HG02884 (cell line): Measurements from ENCODE around the gene CHST11.
"Not testable (repeated sequence)": the region's sequence is repeated elsewhere in the genome, so short reads cannot be mapped to it uniquely, and the experiment has no call there.

Experiments
- ATAC-seq: cut with Tn5 transposase; IDR thresholded peaks from one replicate; pipeline ENCODE4 v1.9.1; 2021; ENCODE audit warnings: mild to moderate bottlenecking, moderate library complexity; ENCODE audit not compliant: unreplicated experiment

The CHST11 gene

GRCh38 chr12:104555648-104556047 lies 98.9 kb downstream of the CHST11 start:
- no peak for ATAC-seq

DNA sequence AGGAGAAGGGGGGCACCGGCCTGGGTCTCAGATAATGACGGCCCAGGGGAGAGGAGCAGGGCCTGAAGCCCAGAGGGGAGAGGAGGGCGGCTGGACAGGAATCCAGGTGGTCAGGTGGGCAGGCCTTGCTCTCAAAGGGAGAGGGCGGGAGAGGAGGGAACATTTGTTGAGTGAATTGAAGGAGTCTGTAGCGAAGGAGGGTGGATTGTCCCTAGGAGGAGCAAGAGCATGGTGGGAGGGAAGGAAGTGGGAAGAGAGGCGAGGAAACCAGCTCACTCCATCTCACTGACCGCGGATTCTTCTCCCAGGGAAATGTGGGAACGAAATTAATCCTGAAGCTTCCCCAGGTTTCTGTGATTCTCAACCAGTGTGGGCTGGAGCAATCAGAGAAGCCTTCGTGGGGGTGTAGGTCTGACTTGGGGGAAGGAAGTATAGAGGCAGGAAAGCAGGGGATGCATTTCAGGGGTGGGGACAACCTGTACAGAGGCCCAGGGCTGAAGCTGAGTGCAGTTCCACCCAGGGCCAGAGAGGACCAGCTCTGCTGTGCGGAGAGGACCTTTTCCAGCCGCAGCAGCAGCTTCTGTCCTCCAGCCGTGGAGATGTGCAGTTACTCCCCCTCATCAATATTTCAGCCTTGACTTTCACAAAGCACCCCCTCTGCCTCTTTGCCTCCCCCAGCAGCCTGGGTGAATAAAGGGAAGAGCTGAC lies 100.9 kb downstream of the CHST11 start:
- ATAC-seq, result no peak

DNA sequence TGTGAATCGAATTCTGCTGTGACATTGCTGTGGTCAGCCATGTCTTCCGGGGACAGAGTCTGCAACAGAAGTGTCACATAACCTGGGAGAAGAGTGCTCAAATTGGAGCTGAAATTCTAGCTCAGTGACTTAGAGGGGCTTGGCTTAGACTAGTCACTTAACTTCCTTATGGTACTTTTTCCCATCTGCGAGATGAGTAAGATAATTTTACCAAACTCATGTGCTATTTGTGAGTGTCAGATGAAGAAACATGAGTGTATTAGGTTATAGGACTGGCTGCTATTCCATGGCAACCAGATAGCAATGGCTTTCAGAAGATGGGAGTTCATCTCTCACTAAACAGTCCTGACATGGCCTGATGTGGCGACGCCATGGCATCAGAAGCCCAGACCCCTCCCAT lies 104.1 kb downstream of the CHST11 start:
- ATAC-seq, result no peak

DNA sequence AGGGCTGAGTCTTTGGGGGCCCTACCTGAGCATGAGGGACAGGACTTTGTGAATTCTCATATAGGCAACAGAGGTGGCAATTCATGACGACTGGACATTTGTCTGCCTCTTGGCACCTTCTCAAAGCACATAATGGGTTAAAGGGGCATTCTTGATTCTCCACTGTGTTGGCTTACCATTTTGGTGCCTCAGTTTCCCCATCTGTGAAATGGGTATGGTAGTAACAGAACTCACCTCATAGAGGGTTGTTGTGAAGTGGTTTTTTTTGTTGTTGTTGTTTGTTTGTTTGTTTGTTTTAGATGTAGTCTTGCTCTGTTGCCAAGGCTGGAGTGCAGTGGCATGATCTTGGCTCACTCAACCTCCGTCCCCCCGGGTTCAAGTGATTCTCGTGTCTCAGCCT lies 106.0 kb downstream of the CHST11 start:
- no peak for ATAC-seq

DNA sequence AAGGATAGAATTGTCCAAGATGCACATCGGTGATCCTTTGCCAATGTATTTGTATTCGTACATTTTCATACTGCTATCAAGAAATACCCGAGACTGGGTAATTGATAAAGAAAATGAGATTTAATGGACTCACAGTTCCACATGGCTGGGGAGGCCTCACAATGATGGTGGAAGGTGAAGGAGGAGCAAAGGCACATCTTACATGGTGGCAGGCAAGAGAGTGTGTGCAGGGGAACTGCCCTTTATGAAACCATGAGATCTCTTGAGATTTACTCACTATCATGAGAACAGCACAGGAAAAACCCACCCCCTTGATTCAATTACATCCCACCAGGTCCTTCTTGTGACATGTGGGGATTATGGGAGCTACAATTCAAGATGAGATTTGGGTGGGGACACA lies 107.9 kb downstream of the CHST11 start:
- ATAC-seq, result not testable (repeated sequence)

- no peak for ATAC-seq
Observed at GRCh38 chr12:104565606-104566243, 109.0 kb downstream of the CHST11 start.

- no peak for ATAC-seq
Observed at GRCh38 chr12:104566244-104566993, 109.7 kb downstream of the CHST11 start.

- no peak for ATAC-seq
Observed at GRCh38 chr12:104567832-104568486, 111.2 kb downstream of the CHST11 start.

GRCh38 chr12:104568487-104568868 lies 111.7 kb downstream of the CHST11 start:
- no peak for ATAC-seq

DNA sequence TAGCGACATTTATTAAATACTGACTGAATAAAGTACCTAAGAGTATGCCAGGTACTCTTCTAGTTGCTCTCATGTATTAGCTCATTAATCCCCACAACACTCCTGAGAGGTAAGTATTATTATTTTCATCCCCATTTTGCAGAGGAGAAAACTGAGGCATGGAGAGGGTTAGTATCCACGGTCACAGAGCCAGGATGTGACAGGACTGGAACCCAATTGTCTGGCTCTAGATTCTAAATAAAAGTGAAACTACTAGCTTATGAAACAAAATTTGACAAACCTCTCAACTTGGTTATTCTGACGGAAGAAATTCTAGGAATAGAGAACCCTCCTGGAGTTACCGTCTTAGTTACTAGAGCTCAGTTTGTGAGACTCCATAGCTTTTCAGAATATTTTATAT lies 112.2 kb downstream of the CHST11 start:
- no peak for ATAC-seq

DNA sequence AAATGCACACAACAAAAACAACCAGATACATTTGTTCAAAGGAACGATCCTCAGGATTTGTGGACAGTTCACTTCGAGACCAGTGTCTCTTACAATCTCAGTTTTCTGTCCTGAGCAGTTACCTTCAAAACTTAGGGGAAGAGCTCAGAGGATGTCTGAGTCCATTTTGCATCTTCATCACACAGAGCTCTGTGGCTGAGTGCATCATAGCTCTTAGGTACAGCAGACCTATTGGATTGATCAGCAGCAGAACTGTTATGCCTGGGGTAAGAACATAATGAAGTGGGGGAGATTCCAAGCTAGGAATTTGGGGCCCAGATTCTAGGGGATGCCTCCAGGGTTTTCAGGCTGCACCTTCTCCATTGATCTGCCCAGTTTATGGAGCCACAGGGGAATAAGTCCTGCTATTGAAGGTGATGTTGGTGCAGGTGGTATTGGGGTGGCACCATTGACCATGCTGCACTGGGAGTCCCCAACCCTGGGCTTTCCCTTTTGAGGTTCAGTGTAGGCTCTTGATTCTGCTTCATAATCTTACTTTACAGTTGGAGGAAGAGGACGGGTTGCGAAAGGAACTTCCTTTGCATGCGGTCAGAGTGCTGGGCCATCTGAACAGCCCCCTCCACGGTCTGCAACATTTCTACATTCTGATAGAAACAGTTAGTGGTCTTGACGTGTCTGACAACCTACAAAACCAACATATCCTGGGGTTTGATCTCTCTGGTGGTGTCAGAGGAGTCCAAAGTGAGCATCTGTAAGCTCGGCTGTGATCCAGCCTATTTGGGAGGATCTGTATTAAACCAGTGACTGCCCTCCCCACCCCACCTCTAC lies 112.8 kb downstream of the CHST11 start:
- peak; percentile 72 for ATAC-seq

- ATAC-seq, result peak; percentile 23
Observed at GRCh38 chr12:104570174-104570907, 113.6 kb downstream of the CHST11 start.

DNA sequence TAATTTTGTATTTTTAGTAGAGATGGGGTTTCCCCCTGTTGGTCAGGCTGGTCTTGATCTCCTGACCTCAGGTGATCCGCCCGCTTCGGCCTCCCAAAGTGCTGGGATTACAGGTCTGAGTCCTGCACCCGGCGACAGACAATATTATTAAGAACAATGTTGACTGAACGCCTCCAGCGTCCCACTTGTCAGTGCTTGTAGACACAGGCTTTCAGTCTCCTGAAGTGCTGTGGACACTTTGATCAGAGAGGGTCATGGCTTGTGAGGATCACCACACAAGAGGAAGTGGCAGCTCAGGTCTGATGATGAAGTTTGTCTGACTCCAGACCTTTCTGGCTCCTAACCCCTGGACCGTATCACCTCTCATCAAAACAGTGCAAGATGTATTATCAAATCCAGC lies 114.6 kb downstream of the CHST11 start:
- ATAC-seq, result no peak

GRCh38 chr12:104574353-104574752 lies 117.6 kb downstream of the CHST11 start:
- not testable (repeated sequence) for ATAC-seq

- not testable (repeated sequence) for ATAC-seq
Observed at GRCh38 chr12:104574758-104575157, 118.0 kb downstream of the CHST11 start.

GRCh38 chr12:104575442-104576186 lies 118.9 kb downstream of the CHST11 start:
- no peak for ATAC-seq

DNA sequence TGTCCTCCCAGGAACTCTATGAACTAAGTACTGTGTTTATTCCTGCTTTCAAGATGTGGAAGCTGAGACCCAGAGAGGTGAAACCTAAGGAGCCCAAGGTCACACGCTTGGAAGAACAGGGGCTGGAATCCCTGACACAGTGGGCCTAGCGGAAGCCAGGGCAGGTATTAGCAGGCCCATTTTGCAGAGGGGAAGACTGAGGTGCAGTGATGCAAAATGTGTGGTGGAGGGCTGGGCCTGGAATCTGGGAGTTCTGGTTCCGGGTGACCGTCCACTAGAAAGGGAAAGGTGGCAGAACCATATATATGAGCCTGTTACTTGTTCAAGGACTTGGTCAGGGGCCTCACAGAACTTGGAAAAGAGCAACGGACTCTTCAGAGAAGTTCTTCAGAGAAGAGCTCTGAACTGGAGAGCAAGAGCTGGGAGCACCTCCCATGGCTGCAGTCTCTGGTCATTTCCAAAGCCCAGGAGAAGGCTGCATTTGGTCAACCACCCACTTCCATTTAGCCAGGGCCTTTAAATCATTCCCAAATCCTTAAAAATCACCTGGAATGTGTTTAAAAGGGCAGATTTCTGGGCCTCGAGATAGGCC lies 119.5 kb downstream of the CHST11 start:
- ATAC-seq, result no peak

- ATAC-seq, result no peak
Observed at GRCh38 chr12:104576980-104577580, 120.3 kb downstream of the CHST11 start.
